PC-3 (cell line): Measurements from ENCODE around the gene ISOC1.

Source experiments
- CTCF ChIP-seq: fragments of 300-600 bp; sonication (generic); conservative IDR thresholded peaks from 2 replicates; pipeline ENCODE4 v1.5.1; 2017; ENCODE audit warnings: antibody characterized with exemption, low read depth, mild to moderate bottlenecking, low read length
- EZH2 ChIP-seq: fragments of 300-600 bp; sonication (generic); IDR thresholded peaks from one replicate; pipeline ENCODE4 v1.6.1; 2017; ENCODE audit warnings: antibody characterized with exemption, mild to moderate bottlenecking, low read length; ENCODE audit not compliant: unreplicated experiment
- EZH2phosphoT487 ChIP-seq: fragments of 300-600 bp; sonication (generic); IDR thresholded peaks from 2 replicates; pipeline ENCODE4 v1.6.1; 2018; ENCODE audit warnings: mild to moderate bottlenecking, antibody characterized with exemption, low read length, borderline replicate concordance

- no peak for TF ChIP-seq CTCF
- no peak for TF ChIP-seq EZH2
- no peak for TF ChIP-seq EZH2phosphoT487
These were observed 30.1 kb downstream of the ISOC1 start for GRCh38 chr5:129124608-129125007.
